Natural killer cell (primary cell): ENCODE results near the gene OXSM. TPM values are rescaled to one million over a fixed set of nuclear protein-coding genes. Genes with fewer than 3 reads are reported as not detected.

Experiments
- ATAC-seq, 3 donors: fragments of 150-1000 bp in 2 of 3; fragments of 200-7000 bp in 1 of 3; cut with Tn5 transposase; 1 replicate in 1 of 3; 2 replicates in 2 of 3; pipeline ENCODE4 v1.10.0; 2021; ENCODE audit warnings: mild to moderate bottlenecking in 2 of 3, moderate library complexity in 2 of 3
- DNase-seq, 2 donors: peaks; one replicate each; pipeline versions ENCODE4 v3.0.0 to v3.0.0-alpha.2; 2013 to 2021; ENCODE audit warnings: mixed read lengths in 1 of 2
- H3K27ac ChIP-seq: one replicate; pipeline ENCODE4 v1.5.1; 2013; ENCODE audit warnings: mild to moderate bottlenecking, low read length
- H3K27me3 ChIP-seq: one replicate; pipeline ENCODE4 v1.6.1; 2013; ENCODE audit warnings: low read length; ENCODE audit not compliant: control insufficient read depth, insufficient read depth
- H3K36me3 ChIP-seq: one replicate; pipeline ENCODE4 v1.6.1; 2013; ENCODE audit warnings: low read length; ENCODE audit not compliant: control insufficient read depth, insufficient read depth
- H3K4me1 ChIP-seq: one replicate; pipeline ENCODE4 v1.6.1; 2013; ENCODE audit warnings: low read length; ENCODE audit not compliant: control insufficient read depth, insufficient read depth
- H3K4me3 ChIP-seq: one replicate; pipeline ENCODE4 v1.5.1; 2013; ENCODE audit warnings: low read length
- H3K9me3 ChIP-seq: one replicate; pipeline ENCODE4 v1.6.1; 2013; ENCODE audit warnings: low read length; ENCODE audit not compliant: control insufficient read depth, insufficient read depth
- H3K27ac Mint-ChIP-seq, 2 donors: one replicate each; pipeline ENCODE4 v1.8.0; 2022; ENCODE audit warnings: mild to moderate bottlenecking in 2 of 2, mixed read lengths in 2 of 2, moderate library complexity in 1 of 2
- H3K27me3 Mint-ChIP-seq, 2 donors: one replicate each; pipeline ENCODE4 v1.8.0; 2022; ENCODE audit warnings: low read depth in 2 of 2, mixed read lengths in 2 of 2
- H3K36me3 Mint-ChIP-seq: one replicate; pipeline ENCODE4 v1.8.0; 2022; ENCODE audit warnings: mixed read lengths
- H3K4me1 Mint-ChIP-seq, 2 donors: one replicate each; pipeline ENCODE4 v1.8.0; 2022; ENCODE audit warnings: mixed read lengths in 2 of 2
- H3K4me3 Mint-ChIP-seq: one replicate; pipeline ENCODE4 v1.8.0; 2022; ENCODE audit warnings: mild to moderate bottlenecking, moderate library complexity, mixed read lengths
- H3K9me3 Mint-ChIP-seq, 2 donors: one replicate each; pipeline ENCODE4 v1.8.0; 2022; ENCODE audit warnings: mixed read lengths in 2 of 2
- WGBS: methylation state at CpG from one replicate; pipeline ENCODE4 v1.1.7; 2013; ENCODE audit warnings: missing lambda C conversion rate; ENCODE audit not compliant: insufficient coverage; 5-methylcytosine and 5-hydroxymethylcytosine counted together
- intact Hi-C: fragments of 100-400 bp; cut with micrococcal nuclease; formaldehyde crosslinking; loops from one replicate; pipeline ENCODE4 v1.14.2; 2022
- total RNA-seq, 4 donors: library from RNA; stranded (reverse); fragments of 120-200 nt in 1 of 4; gene quantifications; one replicate each; pipeline versions ENCODE4 v1.2.3 to v1.2.4, GENCODE V29; 2013 to 2022
- TF ChIP-seq, protein P1 (sequence below): fragments of 200-600 bp; IDR thresholded peaks from one replicate; pipeline ENCODE4 v1.8.0; 2022; ENCODE audit warnings: antibody characterized with exemption

The OXSM gene
- total RNA-seq, 3 donors from 2014 or later (not counting 1 experiment from before 2014, with no cell fraction given), result 7.3 to 12.2 (median 8.6) TPM

DNA sequence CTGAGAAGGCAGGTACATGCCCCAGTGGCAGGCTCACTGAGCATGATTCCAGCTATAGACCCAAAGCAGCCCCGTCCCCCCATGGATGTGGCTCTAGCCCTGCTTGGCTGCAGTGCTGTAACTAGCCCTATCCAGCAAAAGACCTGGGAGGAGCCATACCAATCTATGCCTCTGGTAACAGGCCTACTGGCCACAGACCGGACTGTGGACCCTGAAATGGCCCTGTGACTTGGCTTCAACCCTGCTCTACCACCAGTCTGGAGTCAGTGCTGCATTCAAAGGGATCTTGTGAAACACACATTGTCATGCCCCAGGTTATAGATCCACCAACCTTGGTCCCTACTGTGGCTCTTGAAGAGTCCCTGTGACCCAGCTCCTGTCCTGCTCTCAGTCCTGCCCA lies 46.7 kb downstream of the OXSM start:
- no peaks in the 10 kb centered on the region for H3K9me3 Mint-ChIP-seq
- Histone ChIP-seq H3K4me3 (no peak overlapping the region), H3K36me3 (no peaks in the 10 kb centered on the region), H3K9me3 (no peaks in the 10 kb centered on the region), H3K4me1 (no peaks in the 10 kb centered on the region), H3K27me3 (no peaks in the 10 kb centered on the region), H3K27ac (no peak overlapping the region)
- intact Hi-C loops, result no loop called here
- DNase-seq (no peak), ATAC-seq (no peak)
- H3K4me1 Mint-ChIP-seq, result no peaks in the 10 kb centered on the region
- H3K4me3 Mint-ChIP-seq, result no peak overlapping the region
- H3K27ac Mint-ChIP-seq, result no peak overlapping the region
- 90% methylated on average over 2 of the region's 2 CpGs for WGBS
- TF ChIP-seq, protein P1, sequence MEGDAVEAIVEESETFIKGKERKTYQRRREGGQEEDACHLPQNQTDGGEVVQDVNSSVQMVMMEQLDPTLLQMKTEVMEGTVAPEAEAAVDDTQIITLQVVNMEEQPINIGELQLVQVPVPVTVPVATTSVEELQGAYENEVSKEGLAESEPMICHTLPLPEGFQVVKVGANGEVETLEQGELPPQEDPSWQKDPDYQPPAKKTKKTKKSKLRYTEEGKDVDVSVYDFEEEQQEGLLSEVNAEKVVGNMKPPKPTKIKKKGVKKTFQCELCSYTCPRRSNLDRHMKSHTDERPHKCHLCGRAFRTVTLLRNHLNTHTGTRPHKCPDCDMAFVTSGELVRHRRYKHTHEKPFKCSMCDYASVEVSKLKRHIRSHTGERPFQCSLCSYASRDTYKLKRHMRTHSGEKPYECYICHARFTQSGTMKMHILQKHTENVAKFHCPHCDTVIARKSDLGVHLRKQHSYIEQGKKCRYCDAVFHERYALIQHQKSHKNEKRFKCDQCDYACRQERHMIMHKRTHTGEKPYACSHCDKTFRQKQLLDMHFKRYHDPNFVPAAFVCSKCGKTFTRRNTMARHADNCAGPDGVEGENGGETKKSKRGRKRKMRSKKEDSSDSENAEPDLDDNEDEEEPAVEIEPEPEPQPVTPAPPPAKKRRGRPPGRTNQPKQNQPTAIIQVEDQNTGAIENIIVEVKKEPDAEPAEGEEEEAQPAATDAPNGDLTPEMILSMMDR, result no peak
- H3K27me3 Mint-ChIP-seq, result peaks cover 6 to 11% of the 10 kb centered on the region in 2 donors
- no peaks in the 10 kb centered on the region for H3K36me3 Mint-ChIP-seq

- TF ChIP-seq, protein P1, result no peak
- DNase-seq, result no peak
- Mint-ChIP-seq H3K36me3 (no peaks in the 10 kb centered on the region), H3K9me3 (no peaks in the 10 kb centered on the region), H3K4me1 (no peaks in the 10 kb centered on the region), H3K27me3 (peaks cover 6 to 11% of the 10 kb centered on the region in 2 donors), H3K4me3 (no peak overlapping the region), H3K27ac (no peak overlapping the region)
- no peak for ATAC-seq
- WGBS, result 0% methylated on average over 1 of the region's 1 CpG
- H3K4me1 ChIP-seq, result no peaks in the 10 kb centered on the region
- no peak overlapping the region for H3K4me3 ChIP-seq
- no peaks in the 10 kb centered on the region for H3K36me3 ChIP-seq
- H3K27me3 ChIP-seq, result no peaks in the 10 kb centered on the region
- no peaks in the 10 kb centered on the region for H3K9me3 ChIP-seq
- no peak overlapping the region for H3K27ac ChIP-seq
- intact Hi-C loops, result no loop called here
These were observed 47.1 kb downstream of the OXSM start for GRCh38 chr3:25837038-25837437.

- Histone ChIP-seq H3K4me3 (no peak overlapping the region), H3K36me3 (no peaks in the 10 kb centered on the region), H3K27ac (no peak overlapping the region), H3K27me3 (no peaks in the 10 kb centered on the region), H3K4me1 (no peaks in the 10 kb centered on the region), H3K9me3 (no peaks in the 10 kb centered on the region)
- Mint-ChIP-seq H3K4me1 (no peaks in the 10 kb centered on the region), H3K9me3 (no peaks in the 10 kb centered on the region), H3K27me3 (peaks cover 0 to 7% of the 10 kb centered on the region in 2 donors), H3K27ac (no peak overlapping the region), H3K36me3 (no peaks in the 10 kb centered on the region), H3K4me3 (no peak overlapping the region)
- DNase-seq (no peak), ATAC-seq (no peak)
- TF ChIP-seq, protein P1, result no peak
- intact Hi-C loops, result no loop called here
- WGBS, result 92% methylated on average over 2 of the region's 3 CpGs
These were observed 50.2 kb downstream of the OXSM start for GRCh38 chr3:25840099-25840498.

- TF ChIP-seq, protein P1, result no peak
- Mint-ChIP-seq H3K27ac (no peak overlapping the region), H3K9me3 (no peaks in the 10 kb centered on the region), H3K4me3 (no peak overlapping the region), H3K27me3 (peaks cover 0 to 2% of the 10 kb centered on the region in 2 donors), H3K4me1 (no peaks in the 10 kb centered on the region), H3K36me3 (no peaks in the 10 kb centered on the region)
- no peaks in the 10 kb centered on the region for H3K4me1 ChIP-seq
- no peak for DNase-seq
- H3K27me3 ChIP-seq, result no peaks in the 10 kb centered on the region
- H3K4me3 ChIP-seq, result no peak overlapping the region
- H3K36me3 ChIP-seq, result no peaks in the 10 kb centered on the region
- H3K9me3 ChIP-seq, result no peaks in the 10 kb centered on the region
- no peak for ATAC-seq
- no CpG with 5 or more reads among the region's 3 CpGs for WGBS
- intact Hi-C loops, result no loop called here
- no peak overlapping the region for H3K27ac ChIP-seq
These were observed 53.4 kb downstream of the OXSM start for GRCh38 chr3:25843332-25843731.
